H1 (cell line): ENCODE data around the gene CCDC30. TPM values are rescaled to one million over a fixed set of nuclear protein-coding genes. Genes with fewer than 3 reads are reported as not detected.

Source experiments
- CTCF ChIA-PET: fragments of 300-600 bp; sonication (Branson Sonifier 250); formaldehyde crosslinking; loops from one replicate; lab custom pipeline; 2021; ENCODE audit not compliant: partially characterized antibody; lab: Charles Lee
- POLR2A ChIA-PET: fragments of 300-600 bp; sonication (Branson Sonifier 250); formaldehyde crosslinking; loops from one replicate; lab custom pipeline; 2021; ENCODE audit warnings: inconsistent platforms; ENCODE audit not compliant: partially characterized antibody; lab: Charles Lee
- DNase-seq, 2 experiments: peaks; one replicate each; pipeline versions ENCODE4 v3.0.0 to v3.0.0-alpha.2; 2010 to 2022; ENCODE audit warnings: low spot score in 2 of 2, low read depth in 1 of 2, mixed read lengths in 1 of 2
- FAIRE-seq: peaks from 2 replicates; lab custom pipeline; 2011; peaks lifted over from hg19 to GRCh38; lab: Jason Lieb, UNC
- H2AFZ ChIP-seq: 2 replicates; pipeline ENCODE4 v1.8.1; 2012; ENCODE audit warnings: low read length, inconsistent platforms
- H2AK5ac ChIP-seq: 2 replicates; pipeline ENCODE4 v1.6.1; 2013; ENCODE audit warnings: low read depth, low read length
- H2BK120ac ChIP-seq: replicated peaks from 2 replicates; pipeline ENCODE3; 2013; ENCODE audit warnings: low read depth, low read length, inconsistent platforms
- H2BK12ac ChIP-seq: 2 replicates; pipeline ENCODE4 v1.6.1; 2013; ENCODE audit warnings: low read depth, low read length
- H2BK15ac ChIP-seq: 2 replicates; pipeline ENCODE4 v1.6.1; 2013; ENCODE audit warnings: low read length
- H2BK20ac ChIP-seq: 2 replicates; pipeline ENCODE4 v1.6.1; 2013; ENCODE audit warnings: low read length
- H2BK5ac ChIP-seq: 2 replicates; pipeline ENCODE4 v1.6.1; 2013; ENCODE audit warnings: low read depth, low read length
- H3K14ac ChIP-seq: 2 replicates; pipeline ENCODE4 v1.6.1; 2013; ENCODE audit warnings: inconsistent platforms; ENCODE audit not compliant: insufficient read length
- H3K18ac ChIP-seq: 2 replicates; pipeline ENCODE4 v1.6.1; 2013; ENCODE audit warnings: low read length; ENCODE audit errors: extremely low read depth
- H3K23ac ChIP-seq: 2 replicates; pipeline ENCODE4 v1.6.1; 2013; ENCODE audit warnings: inconsistent platforms; ENCODE audit not compliant: insufficient read length
- H3K23me2 ChIP-seq: 2 replicates; pipeline ENCODE4 v1.6.1; 2013; ENCODE audit warnings: low read depth, low read length
- H3K27ac ChIP-seq: 2 replicates; pipeline ENCODE4 v1.6.1; 2011; ENCODE audit warnings: low read depth, low read length, inconsistent platforms
- H3K27me3 ChIP-seq, 4 experiments: replicated peaks in 1 of 4; 1 replicate in 1 of 4; 2 replicates in 3 of 4; pipeline versions ENCODE4 v1.6.1 to v1.8.1; 2011 to 2013; ENCODE audit warnings: low read length in 3 of 4, mild to moderate bottlenecking in 3 of 4, inconsistent platforms in 2 of 4, mixed read lengths in 2 of 4, moderate library complexity in 1 of 4; ENCODE audit not compliant: control insufficient read depth in 3 of 4, insufficient read depth in 3 of 4; ENCODE audit errors: extremely low read depth in 1 of 4
- H3K36me3 ChIP-seq, 4 experiments: 2 replicates each; pipeline versions ENCODE4 v1.6.1 to v1.8.1; 2011 to 2013; ENCODE audit warnings: mild to moderate bottlenecking in 4 of 4, low read length in 3 of 4, moderate library complexity in 2 of 4, control low read depth in 1 of 4, inconsistent platforms in 1 of 4; ENCODE audit not compliant: insufficient read depth in 4 of 4, control insufficient read depth in 2 of 4
- H3K4ac ChIP-seq: replicated peaks from 2 replicates; pipeline ENCODE3; 2013; ENCODE audit warnings: low read length, low read depth, mixed read lengths, inconsistent platforms; ENCODE audit not compliant: insufficient read length
- H3K4me1 ChIP-seq, 4 experiments: replicated peaks in 1 of 4; 1 replicate in 1 of 4; 2 replicates in 3 of 4; pipeline versions ENCODE4 v1.6.1 to v1.8.1; 2011 to 2013; ENCODE audit warnings: low read length in 3 of 4, inconsistent platforms in 2 of 4, mixed read lengths in 1 of 4; ENCODE audit not compliant: insufficient read depth in 4 of 4, control insufficient read depth in 3 of 4
- H3K4me2 ChIP-seq, 2 experiments: 2 replicates each; pipeline versions ENCODE4 v1.6.1 to v1.8.1; 2011 to 2013; ENCODE audit warnings: low read depth in 2 of 2, low read length in 2 of 2, control low read depth in 1 of 2, inconsistent platforms in 1 of 2, mild to moderate bottlenecking in 1 of 2; ENCODE audit not compliant: insufficient read depth in 1 of 2
- H3K4me3 ChIP-seq, 4 experiments: fragments of 200-600, 300-600 bp in 1 of 4; sonication (generic), shearing (Covaris generic), sonication (Bioruptor Twin) in 1 of 4; 2 replicates each; pipeline versions ENCODE4 v1.5.1 to v1.8.1; 2011 to 2016; ENCODE audit warnings: low read length in 4 of 4, low read depth in 3 of 4, control low read depth in 2 of 4, inconsistent platforms in 2 of 4, mild to moderate bottlenecking in 2 of 4, mixed read lengths in 1 of 4, moderate library complexity in 1 of 4; ENCODE audit not compliant: insufficient read depth in 2 of 4; ENCODE audit errors: extremely low read depth in 1 of 4
- H3K56ac ChIP-seq: replicated peaks from 2 replicates; pipeline ENCODE3; 2013; ENCODE audit warnings: low read depth, mild to moderate bottlenecking, mixed read lengths, low read length, inconsistent platforms; ENCODE audit not compliant: insufficient read length
- H3K79me1 ChIP-seq: 2 replicates; pipeline ENCODE4 v1.6.1; 2013; ENCODE audit warnings: low read depth, low read length, control low read depth
- H3K79me2 ChIP-seq, 2 experiments: 2 replicates each; pipeline versions ENCODE4 v1.6.1 to v1.8.1; 2012 to 2013; ENCODE audit warnings: low read length in 2 of 2, mild to moderate bottlenecking in 2 of 2, inconsistent platforms in 1 of 2; ENCODE audit not compliant: insufficient read depth in 2 of 2, control insufficient read depth in 1 of 2
- H3K9ac ChIP-seq, 4 experiments: replicated peaks in 1 of 4; 1 replicate in 1 of 4; 2 replicates in 3 of 4; pipeline versions ENCODE4 v1.6.1 to v1.8.1; 2011 to 2013; ENCODE audit warnings: low read depth in 3 of 4, low read length in 3 of 4, control low read depth in 2 of 4, mild to moderate bottlenecking in 2 of 4, moderate library complexity in 2 of 4, inconsistent platforms in 1 of 4; ENCODE audit errors: extremely low read depth in 1 of 4
- H3K9me3 ChIP-seq, 2 experiments: 2 replicates each; pipeline versions ENCODE4 v1.6.1 to v1.8.1; 2012 to 2013; ENCODE audit warnings: mild to moderate bottlenecking in 2 of 2, moderate library complexity in 2 of 2, control low read depth in 1 of 2, inconsistent platforms in 1 of 2, low read depth in 1 of 2, low read length in 1 of 2, mixed read lengths in 1 of 2; ENCODE audit not compliant: insufficient read depth in 2 of 2
- H4K20me1 ChIP-seq, 2 experiments: replicated peaks in 1 of 2; 2 replicates each; pipeline versions ENCODE3 to v1.8.1; 2011 to 2013; ENCODE audit warnings: inconsistent platforms in 2 of 2, low read length in 2 of 2, mild to moderate bottlenecking in 1 of 2; ENCODE audit not compliant: insufficient read depth in 2 of 2, control insufficient read depth in 1 of 2
- H4K5ac ChIP-seq: 2 replicates; pipeline ENCODE4 v1.6.1; 2013; ENCODE audit warnings: low read length, low read depth, mixed read lengths, inconsistent platforms; ENCODE audit not compliant: insufficient read length
- H4K8ac ChIP-seq: 2 replicates; pipeline ENCODE4 v1.8.0; 2013; ENCODE audit warnings: mild to moderate bottlenecking, moderate library complexity, low read length, inconsistent platforms; ENCODE audit not compliant: insufficient read depth; ENCODE audit errors: extremely low read depth
- H4K91ac ChIP-seq: replicated peaks from 2 replicates; pipeline ENCODE3; 2013; ENCODE audit warnings: low read length, mixed read lengths, inconsistent platforms; ENCODE audit not compliant: insufficient read length
- NANOG ChIP-seq: IDR thresholded peaks from 2 replicates; pipeline ENCODE4 v1.6.1; 2011; ENCODE audit warnings: low read length, low read depth, mild to moderate bottlenecking, inconsistent platforms; ENCODE audit not compliant: insufficient read depth, poor library complexity, severe bottlenecking
- RXRA ChIP-seq: IDR thresholded peaks from 2 replicates; pipeline ENCODE4 v1.6.1; 2011; ENCODE audit warnings: low read depth, mild to moderate bottlenecking, low read length, moderate library complexity; ENCODE audit not compliant: insufficient read depth
- SP1 ChIP-seq: IDR thresholded peaks from 2 replicates; pipeline ENCODE4 v1.6.1; 2011; ENCODE audit warnings: low read depth, low read length
- SP4 ChIP-seq: IDR thresholded peaks from 2 replicates; pipeline ENCODE4 v1.6.1; 2012; ENCODE audit warnings: low read length, inconsistent platforms
- USF2 ChIP-seq: IDR thresholded peaks from 2 replicates; pipeline ENCODE4 v1.6.1; 2011; ENCODE audit warnings: low read length, improper control_type of control experiment
- YY1 ChIP-seq: IDR thresholded peaks from 2 replicates; pipeline ENCODE4 v1.6.1; 2011; ENCODE audit warnings: low read depth, mild to moderate bottlenecking, low read length
- WGBS, 2 experiments: shearing (Covaris generic) in 1 of 2; methylation state at CpG; one replicate each; pipeline versions ENCODE4 v1.1.6 to v1.1.7; 2013 to 2015; ENCODE audit warnings: low lambda C conversion rate in 2 of 2, mixed read lengths in 2 of 2, inconsistent platforms in 1 of 2, low coverage in 1 of 2, missing lambda C conversion rate in 1 of 2; ENCODE audit not compliant: insufficient replicate concordance in 2 of 2, insufficient coverage in 1 of 2, insufficient read length in 1 of 2; ENCODE audit errors: extremely low coverage in 1 of 2, missing lambda C conversion rate in 1 of 2; 5-methylcytosine and 5-hydroxymethylcytosine counted together
- polyA plus RNA-seq, 7 experiments: library from polyadenylated mRNA; depleted of rRNA in 3 of 7; stranded (reverse) in 5 of 7; unstranded in 2 of 7; fragments of >200 nt in 5 of 7; fragments of 200-250 nt in 2 of 7; gene quantifications; 1 replicate in 5 of 7; 2 replicates in 1 of 7; 4 replicates in 1 of 7; pipeline versions ENCODE4 v1.2.1 to v1.2.3, GENCODE V29; 2011 to 2013; ENCODE audit warnings: missing spikeins in 2 of 7, mixed read lengths in 2 of 7
- total RNA-seq: library from RNA; stranded (reverse); fragmentation: NEBNext Ultra II Directional; extraction: Animal tissue kit (Norgen Biotek cat#: 25700); gene quantifications from 2 replicates; pipeline ENCODE4 v1.2.1, GENCODE V29; 2021

Gene CCDC30
- total and polyA plus RNA-seq, 2 of the 8 experiments (the other 6 are each of a cell fraction or from before 2014, with no cell fraction given) = 0.60 to 1.8 TPM

DNA sequence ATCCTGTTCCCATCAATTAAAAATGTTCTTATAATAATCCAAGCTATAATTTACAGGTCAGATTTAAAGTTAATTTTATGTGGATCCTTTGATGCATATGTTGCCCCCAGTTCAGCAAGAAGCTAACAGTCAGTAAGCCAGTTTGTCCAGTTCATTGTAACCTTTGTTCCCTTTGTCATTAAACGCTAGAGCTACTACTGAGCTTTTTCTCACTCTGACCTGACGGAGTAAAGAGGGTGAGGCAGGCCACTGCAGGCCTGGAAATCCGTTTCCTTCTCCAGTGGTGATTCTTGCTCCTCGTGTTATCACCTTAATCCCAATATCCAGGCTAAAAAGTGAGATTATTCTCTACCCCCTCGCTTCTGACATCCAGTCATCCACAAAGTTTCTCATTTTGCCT is 229.4 kb downstream of the CCDC30 start:
- Histone ChIP-seq H3K9ac (no peak overlapping the region; a peak in 1 of 7 replicates), H2BK20ac (no peak overlapping the region), H4K91ac (no peak overlapping the region), H3K27me3 (no peaks in the 10 kb centered on the region), H3K4me3 (no peak overlapping the region), H3K23me2 (no peaks in the 10 kb centered on the region; the same call in 1 of the 2 replicates), H2BK15ac (no peak overlapping the region), H4K20me1 (peaks cover 40 to 56% of the 10 kb centered on the region in 2 experiments), H2BK5ac (no peak overlapping the region), H3K56ac (no peak overlapping the region), H3K23ac (no peak overlapping the region), H2AK5ac (no peak overlapping the region), H3K4me1 (peaks cover 0 to 9% (median 4%) of the 10 kb centered on the region in 4 experiments; a peak in 4 of 7 replicates), H3K79me1 (no peaks in the 10 kb centered on the region; the same call in none of the 2 replicates), H4K8ac (no peak overlapping the region), H3K18ac (no peak overlapping the region), H2AFZ (no peak overlapping the region), H3K36me3 (peaks cover 6 to 63% (median 25%) of the 10 kb centered on the region in 4 experiments), H3K9me3 (no peaks in the 10 kb centered on the region), H3K79me2 (peaks cover 63 to 98% of the 10 kb centered on the region in 2 experiments), H3K14ac (no peak overlapping the region), H4K5ac (no peak overlapping the region), H2BK12ac (no peak overlapping the region), H3K4ac (no peak overlapping the region), H3K4me2 (peak overlapping the region; percentile 4 to 41; a peak in 2 of 4 replicates), H3K27ac (no peak overlapping the region), H2BK120ac (no peak overlapping the region)
- no peak for DNase-seq
- ChIA-PET CTCF (interaction anchor here (1.1 to 1.8 kb wide), 8 partner anchors 22 to 114 kb away, joined by 3 to 6 read pairs (median 3); no protein-coding TSS in a partner anchor), POLR2A (interaction anchor here (0.9 to 4.2 kb wide), 9 partner anchors 10 to 55 kb away, joined by 3 to 94 read pairs (median 6); partner anchors contain the start of gene YBX1)
- TF ChIP-seq RXRA = no peak
- TF ChIP-seq SP1 = no peak
- no peak for TF ChIP-seq USF2
- no peak for TF ChIP-seq NANOG
- TF ChIP-seq SP4 = no peak
- TF ChIP-seq YY1 = no peak
- 63% methylated on average over 5 of the region's 5 CpGs; no CpG with 5 or more reads in 1 of the 2 experiments for WGBS, 2 experiments
- FAIRE-seq = no peak
